HG03135 (cell line): ENCODE results near the gene BRD7.

Source experiments
- ATAC-seq: cut with Tn5 transposase; IDR thresholded peaks from one replicate; pipeline ENCODE4 v1.9.1; 2021; ENCODE audit warnings: mild to moderate bottlenecking, moderate library complexity; ENCODE audit not compliant: unreplicated experiment

The BRD7 gene

GRCh38 chr16:50390371-50390771, 21.6 kb upstream of the BRD7 start:
- ATAC-seq, result no peak

GRCh38 chr16:50389900-50390299, 21.1 kb upstream of the BRD7 start:
- no peak for ATAC-seq

- ATAC-seq, result no peak
Observed at GRCh38 chr16:50388496-50388895, 19.7 kb upstream of the BRD7 start.

GRCh38 chr16:50386774-50387173, 18.0 kb upstream of the BRD7 start:
- ATAC-seq, result no peak

DNA sequence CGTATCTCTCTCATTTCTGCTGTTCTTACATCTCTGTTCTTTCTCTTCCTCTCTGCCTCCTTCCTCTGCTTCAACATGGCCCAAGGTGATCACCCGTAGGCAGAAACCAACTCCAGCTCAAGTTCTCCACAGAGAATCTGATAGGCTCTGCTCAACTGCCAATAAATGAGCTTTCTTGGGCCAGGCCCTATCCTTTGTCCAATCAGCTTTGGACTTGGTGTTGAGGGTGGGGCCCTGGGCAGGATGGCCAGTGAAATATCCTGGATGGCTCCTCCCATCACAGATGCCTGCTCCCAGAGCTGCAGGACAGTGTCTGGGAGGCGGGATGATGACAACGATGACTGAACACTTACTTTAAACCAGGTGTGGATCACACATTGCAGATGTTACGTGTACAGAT, 17.4 kb upstream of the BRD7 start:
- ATAC-seq, result no peak

DNA sequence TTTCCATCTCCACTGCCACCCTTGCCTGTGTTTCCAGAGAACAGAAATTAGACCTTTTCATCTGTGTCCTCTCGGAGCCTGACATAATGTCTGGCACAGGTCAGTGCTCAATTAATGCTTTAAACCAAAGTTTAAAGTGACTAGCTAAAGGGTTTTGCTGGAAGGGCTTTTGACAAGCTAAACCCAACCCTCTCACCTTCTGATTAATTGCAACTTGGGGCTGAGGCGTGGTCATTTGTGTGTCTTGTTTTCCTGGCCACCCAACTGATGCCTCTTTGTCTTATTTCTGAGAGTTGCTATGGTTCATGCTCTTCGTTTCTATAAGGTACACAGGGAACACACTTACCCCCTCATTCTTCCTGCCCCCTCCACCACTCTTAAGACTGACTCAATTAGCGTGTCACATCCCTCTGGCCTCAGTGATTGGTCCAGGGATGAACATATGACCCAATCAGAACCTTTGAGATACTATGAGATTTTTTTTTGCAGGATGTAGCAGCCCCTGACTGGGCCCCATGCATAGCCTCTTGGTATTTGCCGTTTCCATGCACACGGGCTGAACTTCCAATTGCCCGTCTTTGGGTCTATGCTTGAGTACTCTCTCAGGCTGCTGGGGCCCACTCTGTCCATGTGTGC, 15.8 kb upstream of the BRD7 start:
- ATAC-seq, result no peak

DNA sequence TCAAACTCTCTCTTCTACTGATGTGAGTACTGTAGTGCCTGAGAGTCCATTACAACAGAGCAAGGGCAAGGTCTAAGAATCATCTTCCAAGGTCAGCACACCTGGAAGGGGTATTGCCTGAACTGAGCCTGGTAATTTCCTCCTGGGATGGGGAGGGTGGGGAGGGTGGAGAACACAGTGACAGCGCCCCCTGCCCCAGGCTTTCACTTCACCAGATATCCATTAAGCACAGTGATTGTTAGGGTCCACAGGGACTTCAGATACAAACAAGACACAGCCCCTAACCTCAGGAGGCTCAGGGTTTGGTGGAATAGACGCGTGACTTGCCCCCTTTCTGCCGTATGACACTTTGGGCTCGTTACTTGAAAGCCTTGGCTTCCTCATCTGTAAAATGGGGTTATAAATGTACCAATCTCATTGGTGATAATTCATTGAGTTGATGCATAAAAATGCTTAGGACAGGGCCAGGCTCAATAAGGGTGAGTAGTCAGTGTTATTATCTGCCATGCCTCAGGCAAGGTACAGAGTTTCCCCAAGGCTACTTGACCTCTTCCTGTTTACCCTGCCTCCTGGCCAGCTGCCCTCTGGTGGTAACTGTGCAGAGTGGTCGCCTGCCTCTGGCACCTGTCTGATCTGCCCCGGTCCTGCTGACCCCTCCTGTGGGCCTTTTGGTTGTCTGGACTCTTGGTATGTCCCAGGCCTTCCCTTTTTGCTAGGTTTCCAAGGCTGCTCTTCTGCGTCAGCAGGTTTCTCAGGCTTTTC, 13.1 kb upstream of the BRD7 start:
- no peak for ATAC-seq

DNA sequence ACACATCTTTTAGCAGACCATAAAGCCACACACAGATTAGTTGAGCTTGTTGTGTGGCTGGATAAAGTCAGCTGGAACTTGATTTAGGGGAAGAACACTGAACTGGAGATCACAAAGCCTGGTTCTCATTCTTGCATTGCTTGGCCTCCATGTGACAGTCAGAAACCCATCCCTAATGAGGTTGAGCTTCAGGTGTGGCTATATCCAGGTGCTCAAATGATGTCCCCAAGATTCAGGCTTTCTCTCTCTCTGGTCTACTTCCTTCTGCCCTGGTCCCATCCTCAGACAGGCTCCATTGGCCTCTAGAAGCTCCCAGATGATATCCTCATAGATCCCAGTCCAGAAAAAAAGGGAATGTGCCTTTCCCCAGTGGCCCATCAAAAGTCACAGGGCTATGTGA, 9.6 kb upstream of the BRD7 start:
- ATAC-seq, result no peak

GRCh38 chr16:50377001-50377400, 8.2 kb upstream of the BRD7 start:
- no peak for ATAC-seq

DNA sequence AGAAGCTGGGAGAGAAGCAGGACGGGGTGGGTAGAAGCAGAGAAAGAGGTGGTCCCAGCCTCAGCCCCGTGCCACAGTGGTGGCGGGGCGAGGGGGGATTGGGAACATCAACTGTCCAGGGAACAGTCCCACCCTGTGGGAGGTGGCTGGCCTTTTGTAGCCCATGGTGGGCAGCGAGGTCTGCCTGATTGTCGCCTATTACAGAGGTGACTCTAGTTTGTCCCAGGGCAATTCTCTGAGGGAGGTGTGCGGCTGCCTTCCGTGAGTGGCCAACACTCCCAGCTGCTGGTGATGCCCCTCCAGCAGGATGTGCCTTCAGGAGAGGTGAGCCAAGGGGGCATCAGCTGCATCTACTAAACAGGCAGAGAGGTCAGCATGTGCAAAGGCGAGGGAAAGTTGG, 5.0 kb upstream of the BRD7 start:
- ATAC-seq, result no peak

- no peak for ATAC-seq
Observed at GRCh38 chr16:50373345-50373701, 4.5 kb upstream of the BRD7 start.

GRCh38 chr16:50372611-50373344, 4.0 kb upstream of the BRD7 start:
- no peak for ATAC-seq

DNA sequence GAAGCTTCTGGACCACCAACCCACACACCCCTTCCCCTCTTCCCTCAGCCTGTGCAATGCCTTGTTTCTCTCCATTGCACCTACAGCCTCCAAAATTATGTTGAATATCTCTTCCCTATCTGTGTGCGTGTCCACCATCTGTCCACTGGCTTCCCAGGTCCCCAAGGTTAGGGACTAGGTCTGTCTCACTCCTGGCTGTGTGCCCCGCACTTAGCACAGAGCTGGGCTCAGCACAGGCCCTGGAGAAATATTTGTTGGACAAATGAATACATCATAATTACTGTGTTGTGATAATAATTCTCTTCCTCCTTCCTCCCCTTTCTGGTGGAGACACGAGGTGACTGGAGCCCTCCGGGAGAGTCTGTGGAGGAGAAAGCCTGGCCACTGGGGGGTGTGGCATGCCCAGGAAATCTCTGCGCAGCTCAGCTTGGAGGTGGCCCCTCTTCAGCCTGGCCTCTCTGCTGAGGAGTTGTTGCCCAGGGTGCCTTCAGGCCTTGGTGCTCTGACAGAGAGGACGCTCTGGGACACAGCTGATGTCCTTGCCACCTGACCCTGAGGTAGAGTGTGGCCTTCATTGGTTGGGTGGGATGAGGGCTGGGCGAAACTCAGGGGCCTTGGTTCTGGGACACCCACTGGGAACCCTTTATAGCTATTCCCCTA, 3.3 kb upstream of the BRD7 start:
- no peak for ATAC-seq

GRCh38 chr16:50371036-50371716, 2.4 kb upstream of the BRD7 start:
- ATAC-seq, result no peak

- no peak for ATAC-seq
Observed at GRCh38 chr16:50369133-50369804, 481 bp upstream of the BRD7 start.

DNA sequence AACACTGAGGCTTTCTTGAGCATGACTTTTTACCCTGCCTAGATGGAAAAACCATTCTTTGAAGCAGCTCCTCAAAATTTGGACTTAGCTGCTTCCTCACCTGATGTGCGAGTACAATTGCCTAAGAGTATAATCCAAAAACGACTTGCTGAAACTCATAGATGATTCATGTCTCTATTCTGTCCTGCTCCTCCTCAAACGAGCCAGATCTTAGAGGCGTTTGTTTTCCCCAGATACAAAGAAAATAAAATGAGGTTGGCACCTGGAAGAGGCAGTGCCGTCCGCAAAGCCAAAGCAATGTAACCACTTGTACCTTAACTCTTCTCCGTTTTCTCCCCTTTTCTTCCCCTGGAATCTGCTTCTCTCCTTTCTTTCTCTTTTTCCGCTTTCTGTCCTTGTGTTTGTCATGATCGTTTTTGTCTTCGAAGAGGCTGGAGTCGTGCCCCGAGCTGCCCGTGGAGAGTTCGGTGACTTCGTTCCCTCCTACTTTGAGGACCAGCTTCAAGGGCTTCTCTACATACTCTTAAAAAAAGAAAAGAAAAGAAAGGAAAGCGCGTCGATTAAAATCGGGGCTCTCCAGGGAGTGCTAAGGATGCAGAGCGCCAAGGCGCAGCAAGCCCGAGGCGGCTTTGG, 895 bp downstream of the BRD7 start:
- ATAC-seq, result no peak

GRCh38 chr16:50365791-50366575, 2.8 kb downstream of the BRD7 start:
- ATAC-seq, result no peak

GRCh38 chr16:50363656-50364055, 5.1 kb downstream of the BRD7 start:
- ATAC-seq, result no peak

DNA sequence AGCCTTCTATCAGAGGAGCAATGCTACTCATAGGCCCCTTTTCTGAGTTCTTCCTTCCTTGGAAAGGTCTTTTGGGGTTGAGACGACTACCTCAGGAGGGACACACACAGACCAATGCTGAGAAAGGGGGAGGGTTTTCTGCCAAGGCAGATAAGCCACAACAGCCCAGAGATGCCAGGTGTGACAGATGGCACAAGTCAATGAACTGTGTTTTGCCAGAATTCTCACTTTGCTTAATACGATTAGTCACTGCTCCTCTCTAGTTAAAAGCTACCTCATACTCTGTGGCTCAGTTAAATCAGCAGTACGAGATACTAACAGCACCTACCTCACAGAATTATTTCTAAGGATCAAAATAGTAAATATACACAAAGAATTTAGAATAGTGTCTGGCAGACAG, 8.0 kb downstream of the BRD7 start:
- no peak for ATAC-seq
